Activated T-cell treated with anti-CD3 and anti-CD28 coated beads, Interleukin-2, amount 50 U/mL, for 4 hours (primary cell): ENCODE results near the gene SIGLEC6. TPM values are rescaled to one million over a fixed set of nuclear protein-coding genes. Genes with fewer than 3 reads are reported as not detected.
A peak's percentile ranks its signal among the peaks of the same experiment; 100 is the strongest.

Source experiments
- ATAC-seq, 2 donors: fragments of 200-7000 bp; cut with Tn5 transposase; one replicate each; pipeline ENCODE4 v1.10.0; 2021
- DNase-seq: peaks from one replicate; pipeline ENCODE4 v3.0.0-alpha.2; 2020
- H3K27me3 Mint-ChIP-seq: one replicate; pipeline ENCODE4 v1.8.0; 2021; ENCODE audit warnings: low read depth, mixed read lengths
- H3K36me3 Mint-ChIP-seq: one replicate; pipeline ENCODE4 v1.8.0; 2022; ENCODE audit warnings: mixed read lengths; ENCODE audit not compliant: insufficient read depth
- H3K4me1 Mint-ChIP-seq: one replicate; pipeline ENCODE4 v1.8.0; 2021; ENCODE audit warnings: low read depth, mixed read lengths
- H3K4me3 Mint-ChIP-seq: one replicate; pipeline ENCODE4 v1.8.0; 2021; ENCODE audit warnings: mild to moderate bottlenecking, moderate library complexity, mixed read lengths
- H3K9me3 Mint-ChIP-seq: one replicate; pipeline ENCODE4 v1.8.0; 2021; ENCODE audit warnings: mixed read lengths
- total RNA-seq, 3 donors: library from RNA; stranded (reverse); gene quantifications; one replicate each; pipeline ENCODE4 v1.2.1, GENCODE V29; 2021

Gene SIGLEC6
- total RNA-seq, 3 donors from 2014 or later, result 0.32 TPM; not detected in 2

DNA sequence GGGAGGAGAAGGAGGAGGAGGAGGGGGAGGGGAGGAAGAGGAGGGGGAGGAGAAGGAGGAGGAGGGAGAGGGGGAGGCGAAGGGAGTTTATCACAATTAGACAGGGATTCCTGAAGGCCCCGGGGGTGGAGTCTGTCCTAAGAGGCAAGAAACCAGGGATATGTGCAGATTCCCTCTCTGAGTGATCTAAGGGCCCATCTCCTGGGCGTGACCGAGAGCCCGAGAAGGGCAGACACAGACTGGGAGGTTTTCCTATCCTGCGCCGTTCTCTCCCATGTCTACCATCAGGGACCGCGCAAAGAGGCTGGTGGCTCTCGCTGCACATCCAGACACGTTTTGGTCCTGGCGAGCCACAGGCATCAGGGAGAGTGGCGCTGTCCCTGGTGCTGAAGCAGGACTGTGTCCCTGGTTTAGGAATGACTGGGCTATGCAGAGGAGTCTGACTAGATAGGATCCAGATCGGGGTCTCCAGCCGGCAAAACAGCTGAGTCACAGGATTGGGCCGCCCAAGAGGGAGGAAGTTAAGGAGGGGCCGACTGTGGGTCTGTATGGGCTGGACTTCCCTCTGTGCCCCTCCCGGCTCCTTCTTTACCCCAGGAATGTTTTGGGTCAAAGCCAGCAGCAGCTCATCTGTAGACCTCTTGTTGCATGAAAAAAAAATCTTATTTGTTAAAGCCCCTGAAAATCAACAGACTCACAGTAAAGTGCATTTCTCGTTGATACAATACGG lies 21.7 kb upstream of the SIGLEC6 start:
- H3K4me1 Mint-ChIP-seq, result peaks cover 16% of the 10 kb centered on the region
- no peak overlapping the region for H3K4me3 Mint-ChIP-seq
- ATAC-seq (no peak), DNase-seq (peak; percentile 22)
- H3K9me3 Mint-ChIP-seq, result no peaks in the 10 kb centered on the region
- no peaks in the 10 kb centered on the region for H3K36me3 Mint-ChIP-seq
- H3K27me3 Mint-ChIP-seq, result peaks cover 50% of the 10 kb centered on the region

GRCh38 chr19:51552608-51552995 lies 21.1 kb upstream of the SIGLEC6 start:
- no peak for ATAC-seq
- Mint-ChIP-seq H3K4me1 (peaks cover 19% of the 10 kb centered on the region), H3K4me3 (no peak overlapping the region), H3K27me3 (peaks cover 56% of the 10 kb centered on the region), H3K9me3 (no peaks in the 10 kb centered on the region), H3K36me3 (no peaks in the 10 kb centered on the region)
- DNase-seq, result no peak

DNA sequence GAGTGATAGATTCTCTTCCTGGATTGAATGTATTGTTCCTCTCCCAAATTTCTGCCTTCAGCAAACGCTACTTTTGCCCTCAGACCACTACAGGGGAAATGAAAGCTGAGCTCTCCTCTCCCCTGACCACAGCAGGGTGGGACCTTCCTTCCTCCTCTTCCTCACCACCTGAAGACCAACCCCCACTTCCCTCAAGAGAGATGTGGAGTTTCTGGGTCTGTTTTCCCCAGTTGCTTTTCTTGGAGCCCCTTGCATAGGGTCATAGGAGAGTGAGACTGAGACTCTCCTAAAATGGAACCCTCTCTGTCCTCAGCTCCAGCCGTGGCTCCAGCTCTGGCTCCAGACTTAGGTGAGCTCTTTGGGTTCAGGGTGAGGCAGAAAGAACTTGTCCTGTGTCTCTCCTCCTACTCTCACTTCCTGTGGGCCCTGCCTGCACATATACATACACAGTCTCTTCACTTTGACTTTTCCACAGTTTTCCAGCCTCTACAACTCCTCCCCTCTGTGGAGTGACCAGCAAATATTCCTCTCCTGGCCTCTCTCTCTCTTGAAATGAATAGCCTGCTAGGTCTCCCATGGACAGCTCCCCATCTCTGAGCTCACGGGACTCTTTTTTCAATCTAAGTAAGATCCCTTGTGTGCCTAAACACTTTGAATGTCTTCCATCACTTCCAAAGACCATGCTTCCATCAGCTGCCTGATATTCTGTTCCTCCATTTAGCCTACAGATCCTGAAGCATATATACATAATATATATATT lies 20.4 kb upstream of the SIGLEC6 start:
- H3K36me3 Mint-ChIP-seq, result no peaks in the 10 kb centered on the region
- ATAC-seq (no peak), DNase-seq (no peak)
- H3K9me3 Mint-ChIP-seq, result no peaks in the 10 kb centered on the region
- H3K27me3 Mint-ChIP-seq, result peaks cover 59% of the 10 kb centered on the region
- H3K4me1 Mint-ChIP-seq, result peaks cover 19% of the 10 kb centered on the region
- peak overlapping the region; percentile 5 for H3K4me3 Mint-ChIP-seq

GRCh38 chr19:51550848-51551672 lies 19.6 kb upstream of the SIGLEC6 start:
- Mint-ChIP-seq H3K36me3 (no peaks in the 10 kb centered on the region), H3K4me1 (peaks cover 21% of the 10 kb centered on the region), H3K9me3 (no peaks in the 10 kb centered on the region), H3K27me3 (peaks cover 67% of the 10 kb centered on the region), H3K4me3 (peak overlapping the region; percentile 5)
- DNase-seq (no peak), ATAC-seq (no peak)

DNA sequence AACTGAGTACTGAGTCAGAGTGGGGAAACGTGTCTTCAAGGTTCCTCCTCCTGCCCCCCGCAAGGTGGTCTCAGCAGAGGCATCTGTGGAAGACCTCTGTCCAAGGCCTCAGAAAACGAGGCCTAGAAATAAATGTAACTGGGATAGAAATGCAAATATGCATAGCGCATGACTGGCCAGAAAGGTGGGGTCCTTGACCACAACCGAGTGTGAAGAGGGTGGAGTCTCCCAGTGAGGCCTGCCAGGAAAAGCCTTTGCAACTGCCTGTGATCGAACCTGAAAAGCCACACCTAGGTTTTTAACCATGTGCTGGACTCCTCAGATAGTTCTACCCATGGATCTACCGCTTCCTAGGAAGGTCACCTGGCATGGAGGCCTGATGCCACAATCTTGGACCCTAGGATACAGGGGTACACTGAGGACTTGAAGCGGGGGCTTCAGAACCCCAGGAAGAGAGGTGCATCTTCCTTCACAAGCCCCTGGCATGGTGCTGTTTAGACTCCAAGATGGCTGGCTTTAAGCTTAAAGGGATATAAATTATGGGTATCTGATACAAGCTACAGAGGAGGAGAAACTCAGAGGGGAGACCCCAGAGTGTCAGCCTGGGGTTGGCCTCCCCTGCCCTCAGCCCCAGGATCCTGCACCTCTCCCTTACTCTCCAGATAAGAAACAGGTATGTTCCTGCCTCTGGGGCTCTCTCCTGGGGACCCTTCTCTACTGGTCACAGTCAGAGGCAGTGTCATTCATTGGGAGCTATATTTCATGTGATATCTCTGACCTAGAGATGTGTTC lies 18.3 kb upstream of the SIGLEC6 start:
- no peak for ATAC-seq
- H3K27me3 Mint-ChIP-seq, result peaks cover 70% of the 10 kb centered on the region

GRCh38 chr19:51548891-51549305 lies 17.4 kb upstream of the SIGLEC6 start:
- Mint-ChIP-seq H3K9me3 (no peaks in the 10 kb centered on the region), H3K4me3 (no peak overlapping the region), H3K27me3 (peaks cover 69% of the 10 kb centered on the region), H3K4me1 (peaks cover 21% of the 10 kb centered on the region), H3K36me3 (no peaks in the 10 kb centered on the region)
- DNase-seq, result no peak
- ATAC-seq, result no peak

More for the DNA sequence above, 18.3 kb upstream of the SIGLEC6 start:
- Mint-ChIP-seq H3K4me1 (peaks cover 21% of the 10 kb centered on the region), H3K9me3 (no peaks in the 10 kb centered on the region), H3K4me3 (no peak overlapping the region), H3K36me3 (no peaks in the 10 kb centered on the region)
- no peak for DNase-seq

- H3K27me3 Mint-ChIP-seq, result peaks cover 66% of the 10 kb centered on the region
- no peaks in the 10 kb centered on the region for H3K36me3 Mint-ChIP-seq
Observed at GRCh38 chr19:51548213-51548651, 16.8 kb upstream of the SIGLEC6 start.

GRCh38 chr19:51547397-51548212 lies 16.1 kb upstream of the SIGLEC6 start:
- no peak for ATAC-seq
- Mint-ChIP-seq H3K9me3 (no peaks in the 10 kb centered on the region), H3K36me3 (no peaks in the 10 kb centered on the region), H3K4me3 (no peak overlapping the region), H3K4me1 (peaks cover 21% of the 10 kb centered on the region), H3K27me3 (peaks cover 62% of the 10 kb centered on the region)
- DNase-seq, result no peak

More at GRCh38 chr19:51548213-51548651, 16.8 kb upstream of the SIGLEC6 start:
- no peak overlapping the region for H3K4me3 Mint-ChIP-seq
- H3K4me1 Mint-ChIP-seq, result peaks cover 21% of the 10 kb centered on the region
- DNase-seq, result no peak
- no peak for ATAC-seq
- H3K9me3 Mint-ChIP-seq, result no peaks in the 10 kb centered on the region

DNA sequence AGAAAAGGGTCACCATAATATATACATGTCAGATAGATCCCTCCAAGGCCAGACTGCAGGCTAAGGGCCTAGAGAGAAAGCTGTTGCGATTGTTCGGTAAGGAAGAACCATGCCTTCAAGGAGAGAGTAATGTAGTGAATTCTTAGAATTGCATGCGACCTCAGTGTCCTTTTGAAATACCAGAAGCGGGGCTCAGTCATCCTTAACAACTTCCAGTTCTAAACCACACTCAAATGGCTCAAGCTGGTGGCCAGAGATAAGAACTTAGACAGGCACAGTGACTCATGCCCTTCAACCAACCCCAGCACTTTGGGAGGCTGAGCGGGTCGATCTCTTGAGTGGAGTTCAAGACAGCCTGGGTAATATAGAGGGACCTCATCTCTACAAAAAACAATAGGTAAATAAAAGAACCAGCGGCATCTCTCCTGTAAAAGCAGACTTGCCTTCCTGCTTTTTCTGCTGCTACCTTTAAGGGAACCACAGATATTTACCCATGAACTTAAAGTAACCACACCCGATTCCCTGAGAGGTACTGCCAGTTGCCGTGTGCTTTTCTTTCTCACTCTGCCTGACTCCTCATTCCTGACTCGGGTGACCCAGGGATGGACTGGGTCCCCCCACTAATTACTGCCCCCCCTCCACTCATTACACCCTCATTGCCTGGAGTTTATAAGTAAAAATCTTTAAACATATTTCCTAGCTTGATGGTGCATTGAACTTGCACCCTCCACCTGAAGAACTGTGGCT lies 15.4 kb upstream of the SIGLEC6 start:
- ATAC-seq, result peak; percentile 46 to 60
- H3K27me3 Mint-ChIP-seq, result peaks cover 61% of the 10 kb centered on the region

GRCh38 chr19:51546107-51546649 lies 14.7 kb upstream of the SIGLEC6 start:
- H3K36me3 Mint-ChIP-seq, result no peaks in the 10 kb centered on the region
- DNase-seq (no peak), ATAC-seq (no peak)
- H3K4me3 Mint-ChIP-seq, result no peak overlapping the region
- H3K4me1 Mint-ChIP-seq, result peaks cover 10% of the 10 kb centered on the region
- H3K27me3 Mint-ChIP-seq, result peaks cover 60% of the 10 kb centered on the region
- no peaks in the 10 kb centered on the region for H3K9me3 Mint-ChIP-seq

More for the DNA sequence above, 15.4 kb upstream of the SIGLEC6 start:
- no peaks in the 10 kb centered on the region for H3K9me3 Mint-ChIP-seq
- no peak overlapping the region for H3K4me3 Mint-ChIP-seq
- no peak for DNase-seq
- no peaks in the 10 kb centered on the region for H3K36me3 Mint-ChIP-seq
- H3K4me1 Mint-ChIP-seq, result peaks cover 16% of the 10 kb centered on the region

- Mint-ChIP-seq H3K27me3 (peaks cover 64% of the 10 kb centered on the region), H3K9me3 (no peaks in the 10 kb centered on the region), H3K4me1 (peaks cover 6% of the 10 kb centered on the region), H3K4me3 (no peak overlapping the region), H3K36me3 (no peaks in the 10 kb centered on the region)
- DNase-seq, result no peak
- ATAC-seq, result no peak
Observed at GRCh38 chr19:51544038-51544437, 12.6 kb upstream of the SIGLEC6 start.

GRCh38 chr19:51542699-51543098 lies 11.2 kb upstream of the SIGLEC6 start:
- no peak for ATAC-seq
- no peak for DNase-seq
- Mint-ChIP-seq H3K27me3 (peaks cover 63% of the 10 kb centered on the region), H3K36me3 (no peaks in the 10 kb centered on the region), H3K4me1 (peaks cover 3% of the 10 kb centered on the region), H3K4me3 (no peak overlapping the region), H3K9me3 (no peaks in the 10 kb centered on the region)
